Heart left ventricle (tissue), 16 donors: ENCODE data around the gene RGS16. TPM values are rescaled to one million over a fixed set of nuclear protein-coding genes. Genes with fewer than 3 reads are reported as not detected.

Source experiments
- ATAC-seq, 4 donors: fragments of 200-7000 bp; cut with Tn5 transposase; one replicate each; pipeline ENCODE4 v1.9.1; 2020 to 2022; ENCODE audit warnings: moderate library complexity in 4 of 4, mild to moderate bottlenecking in 3 of 4, moderate number of reproducible peaks in 1 of 4
- DNase-seq, 5 donors: peaks; one replicate each; pipeline ENCODE4 v3.0.0-alpha.2; 2020
- H3K27ac ChIP-seq, 12 donors: fragments of 200-600 bp; sonication (generic) in 4 of 12; one replicate each; pipeline versions ENCODE4 v1.5.0 to v1.8.0; 2016 to 2022; ENCODE audit warnings: mild to moderate bottlenecking in 2 of 12
- H3K27me3 ChIP-seq, 9 donors: fragments of 200-600 bp; sonication (generic) in 2 of 9; one replicate each; pipeline versions ENCODE4 v1.5.1 to v1.8.0; 2016 to 2022; ENCODE audit warnings: mild to moderate bottlenecking in 3 of 9
- H3K36me3 ChIP-seq, 9 donors: fragments of 200-600 bp; sonication (generic) in 2 of 9; one replicate each; pipeline versions ENCODE4 v1.5.0 to v1.8.0; 2018 to 2022; ENCODE audit warnings: mild to moderate bottlenecking in 2 of 9
- H3K4me1 ChIP-seq, 12 donors: fragments of 200-600 bp; sonication (generic) in 4 of 12; one replicate each; pipeline versions ENCODE4 v1.5.0 to v1.8.0; 2016 to 2022; ENCODE audit warnings: mild to moderate bottlenecking in 3 of 12
- H3K4me3 ChIP-seq, 12 donors: fragments of 200-600 bp; sonication (generic) in 4 of 12; one replicate each; pipeline versions ENCODE4 v1.5.0 to v1.8.0; 2017 to 2022; ENCODE audit warnings: mild to moderate bottlenecking in 9 of 12, moderate library complexity in 4 of 12
- H3K9me3 ChIP-seq, 12 donors: fragments of 200-600 bp; sonication (generic) in 4 of 12; one replicate each; pipeline versions ENCODE4 v1.5.0 to v1.8.0; 2016 to 2022; ENCODE audit warnings: mild to moderate bottlenecking in 1 of 12
- CTCF ChIP-seq, 12 donors: fragments of 200-600 bp; sonication (generic) in 4 of 12; IDR thresholded peaks; one replicate each; pipeline versions ENCODE4 v1.5.0 to v1.8.0; 2018 to 2022; ENCODE audit warnings: antibody characterized with exemption in 12 of 12, mild to moderate bottlenecking in 5 of 12
- POLR2A ChIP-seq, 2 donors: fragments of 450-650 bp; IDR thresholded peaks; one replicate each; pipeline ENCODE4 v1.6.1; 2017; ENCODE audit warnings: antibody characterized with exemption in 2 of 2, mild to moderate bottlenecking in 2 of 2, moderate library complexity in 2 of 2
- WGBS, 4 donors: extraction: QIAGEN DNeasy Blood & Tissue Kit in 2 of 4; methylation state at CpG; one replicate each; pipeline versions ENCODE4 v1.1.5 to v1.1.7; 2013 to 2018; 5-methylcytosine and 5-hydroxymethylcytosine counted together
- intact Hi-C, 10 donors: fragments of 100-400 bp; cut with DNase I; formaldehyde crosslinking; loops; one replicate each; pipeline versions ENCODE4 v1.11.1 to v1.14.2; 2022
- polyA plus RNA-seq, 2 donors: library from polyadenylated mRNA; stranded (reverse); fragments of 200-250 nt; gene quantifications; one replicate each; pipeline ENCODE4 v1.2.3, GENCODE V29; 2013
- total RNA-seq, 9 donors: library from RNA; depleted of rRNA in 2 of 9; stranded (reverse); fragments of >200 nt in 2 of 9; fragmentation: NEBNext Ultra II Directional in 3 of 9; extraction: Animal tissue kit (Norgen Biotek cat#: 25700) in 3 of 9; gene quantifications; one replicate each; pipeline versions ENCODE4 v1.1.0 to v1.2.4, GENCODE V29; 2016 to 2023
- donor health status: ischemic (EF 13 %, LVEDD 7.1; RV severe dilation, severe dysfunction).
- donor health status: healthy with polysubstance abuse.
- donor health status: DM: no; HTN: yes; CAD: no.
- donor health status: DM: no; HTN: no; CAD: no.
- donor health status: ischemic (EF 25% LVEDD 6.9; RV normal size, moderate dysfunction).
- donor health status: ischemic (EF 25% LVEDD 5.7; RV mildly dilated, moderate dysfunction).
- donor health status: healthy.
- donor health status: DM: yes; HTN: yes; CAD: no.
- donor health status: ischemic (EF 35%, LVEDD 5.7; RV mildly dilated, moderate dysfunction).
- donor health status: nonischemic (EF 11% LVEDD 7.7; RV severe dilation, severe dysfunction).
- donor health status: DM: yes; HTN: yes; CAD: no.
- donor health status: PGD.
- donor health status: ischemic (EF 29% LVEDD 5.4; RV normal size, mild dysfunction).
- donor health status: nonischemic (EF 23%, LVEDD 6.1; RV moderate dilation, normal function).

The RGS16 gene
- total and polyA plus RNA-seq, 11 donors, result 0.75 to 9.3 (median 2.1) TPM

- ATAC-seq (no peak), DNase-seq (no peak)
- TF ChIP-seq CTCF (IDR thresholded peaks at IDR 0.05) (no peak), POLR2A (IDR thresholded peaks at IDR 0.05) (no peak)
- H3K9me3 ChIP-seq, result peaks cover 0 to 10% (median 0%) of the 10 kb centered on the region in 12 donors
- no peak overlapping the region for H3K4me3 ChIP-seq
- no peaks in the 10 kb centered on the region for H3K4me1 ChIP-seq
- WGBS, 4 donors, result 63 to 82% (median 76%) methylated on average over 2 of the region's 2 CpGs
- intact Hi-C loops, result no loop called here
- H3K27me3 ChIP-seq, result no peaks in the 10 kb centered on the region
- no peak overlapping the region for H3K27ac ChIP-seq
- H3K36me3 ChIP-seq, result no peaks in the 10 kb centered on the region
Measured at GRCh38 chr1:182564406-182565004, 39.7 kb downstream of the RGS16 start.

GRCh38 chr1:182563095-182563494 is 41.1 kb downstream of the RGS16 start:
- no peak overlapping the region for H3K4me3 ChIP-seq
- no peak overlapping the region for H3K27ac ChIP-seq
- H3K36me3 ChIP-seq, result no peaks in the 10 kb centered on the region
- H3K4me1 ChIP-seq, result no peaks in the 10 kb centered on the region
- intact Hi-C loops, result no loop called here
- DNase-seq (no peak), ATAC-seq (no peak)
- WGBS, 4 donors, result 90 to 93% (median 91%) methylated on average over 4 of the region's 4 CpGs
- peaks cover 0 to 10% (median 0%) of the 10 kb centered on the region in 12 donors for H3K9me3 ChIP-seq
- no peaks in the 10 kb centered on the region for H3K27me3 ChIP-seq
- TF ChIP-seq CTCF (IDR thresholded peaks at IDR 0.05) (no peak), POLR2A (IDR thresholded peaks at IDR 0.05) (no peak)

GRCh38 chr1:182561456-182561855 is 42.7 kb downstream of the RGS16 start:
- intact Hi-C loops, result no loop called here
- H3K9me3 ChIP-seq, result peaks cover 0 to 6% (median 0%) of the 10 kb centered on the region in 12 donors
- H3K36me3 ChIP-seq, result no peaks in the 10 kb centered on the region
- DNase-seq, result no peak
- 61 to 73% (median 71%) methylated on average over 4 of the region's 4 CpGs for WGBS, 4 donors
- TF ChIP-seq CTCF (IDR thresholded peaks at IDR 0.05) (no peak), POLR2A (IDR thresholded peaks at IDR 0.05) (no peak)
- no peak overlapping the region for H3K4me3 ChIP-seq
- no peaks in the 10 kb centered on the region for H3K27me3 ChIP-seq
- ATAC-seq, result no peak
- no peaks in the 10 kb centered on the region for H3K4me1 ChIP-seq
- H3K27ac ChIP-seq, result no peak overlapping the region

GRCh38 chr1:182560392-182560984 is 43.7 kb downstream of the RGS16 start:
- no peaks in the 10 kb centered on the region for H3K36me3 ChIP-seq
- no peaks in the 10 kb centered on the region for H3K4me1 ChIP-seq
- no peak for DNase-seq
- no peaks in the 10 kb centered on the region for H3K27me3 ChIP-seq
- 65 to 75% (median 73%) methylated on average over 6 to 7 of the region's 7 CpGs for WGBS, 4 donors
- H3K9me3 ChIP-seq, result no peaks in the 10 kb centered on the region
- no peak overlapping the region for H3K27ac ChIP-seq
- H3K4me3 ChIP-seq, result no peak overlapping the region
- intact Hi-C loops, result no loop called here
- TF ChIP-seq CTCF (IDR thresholded peaks at IDR 0.05) (no peak), POLR2A (IDR thresholded peaks at IDR 0.05) (no peak)
- no peak for ATAC-seq
